Peyer's patch (tissue), 4 donors: ENCODE results near the gene BICDL2.

ENCODE experiments used
- CTCF ChIP-seq, 6 experiments: fragments of 450-650 bp in 4 of 6; fragments of 200-600 bp in 2 of 6; sonication (generic) in 1 of 6; IDR thresholded peaks; one replicate each; pipeline ENCODE4 v1.5.1; 2017 to 2019; ENCODE audit warnings: antibody characterized with exemption in 6 of 6, mild to moderate bottlenecking in 3 of 6, moderate library complexity in 1 of 6
- POLR2A ChIP-seq, 2 donors: fragments of 450-650 bp; IDR thresholded peaks; one replicate each; pipeline ENCODE4 v1.5.1; 2017; ENCODE audit warnings: antibody characterized with exemption in 2 of 2, mild to moderate bottlenecking in 2 of 2, moderate library complexity in 2 of 2

- no peak for TF ChIP-seq CTCF (IDR thresholded peaks at IDR 0.05)
- no peak for TF ChIP-seq POLR2A (IDR thresholded peaks at IDR 0.05)
Observed at GRCh38 chr16:2985893-2986355, 50.8 kb downstream of the BICDL2 start.
